HG02642 (cell line): ENCODE measurements around the gene TUBB4B.
A peak's percentile ranks its signal among the peaks of the same experiment; 100 is the strongest.

ENCODE experiments used
- ATAC-seq: cut with Tn5 transposase; IDR thresholded peaks from one replicate; pipeline ENCODE4 v1.9.1; 2021; ENCODE audit warnings: mild to moderate bottlenecking; ENCODE audit not compliant: unreplicated experiment, poor library complexity

The TUBB4B gene

GRCh38 chr9:137240841-137241489 is at the start of gene TUBB4B:
TSS of gene TUBB4B (plus strand) at chr9:137241287. CDS start at chr9:137241361, 74 bp downstream.
- peak; percentile 75 for ATAC-seq

- no peak for ATAC-seq
Measured at GRCh38 chr9:137191691-137192447, 49.2 kb upstream of the TUBB4B start.

- no peak for ATAC-seq
Measured at GRCh38 chr9:137192448-137192780, 48.7 kb upstream of the TUBB4B start.

GRCh38 chr9:137192859-137193258 is 48.2 kb upstream of the TUBB4B start:
- no peak for ATAC-seq

DNA sequence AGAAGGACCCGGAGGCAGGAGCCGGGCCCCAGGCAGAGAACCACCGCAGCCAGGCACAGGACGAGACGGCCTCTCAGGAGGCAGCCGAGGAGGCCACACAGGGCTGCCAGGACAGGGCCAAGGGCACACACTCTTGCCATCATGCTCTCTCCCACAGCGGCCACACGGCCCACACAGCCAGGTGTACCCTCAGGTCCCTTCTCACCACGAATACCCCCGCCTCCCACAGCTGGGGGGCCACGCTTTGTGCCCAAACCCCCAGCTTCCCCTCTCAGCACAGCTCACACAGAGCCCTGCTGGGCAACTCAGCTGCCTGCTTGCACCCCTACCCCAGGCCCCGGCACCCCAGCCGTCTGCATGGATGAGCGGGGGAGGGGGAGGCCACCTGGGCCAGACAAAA is 47.3 kb upstream of the TUBB4B start:
- no peak for ATAC-seq

- no peak for ATAC-seq
Measured at GRCh38 chr9:137194388-137194787, 46.7 kb upstream of the TUBB4B start.

GRCh38 chr9:137194909-137195308 is 46.2 kb upstream of the TUBB4B start:
- no peak for ATAC-seq

DNA sequence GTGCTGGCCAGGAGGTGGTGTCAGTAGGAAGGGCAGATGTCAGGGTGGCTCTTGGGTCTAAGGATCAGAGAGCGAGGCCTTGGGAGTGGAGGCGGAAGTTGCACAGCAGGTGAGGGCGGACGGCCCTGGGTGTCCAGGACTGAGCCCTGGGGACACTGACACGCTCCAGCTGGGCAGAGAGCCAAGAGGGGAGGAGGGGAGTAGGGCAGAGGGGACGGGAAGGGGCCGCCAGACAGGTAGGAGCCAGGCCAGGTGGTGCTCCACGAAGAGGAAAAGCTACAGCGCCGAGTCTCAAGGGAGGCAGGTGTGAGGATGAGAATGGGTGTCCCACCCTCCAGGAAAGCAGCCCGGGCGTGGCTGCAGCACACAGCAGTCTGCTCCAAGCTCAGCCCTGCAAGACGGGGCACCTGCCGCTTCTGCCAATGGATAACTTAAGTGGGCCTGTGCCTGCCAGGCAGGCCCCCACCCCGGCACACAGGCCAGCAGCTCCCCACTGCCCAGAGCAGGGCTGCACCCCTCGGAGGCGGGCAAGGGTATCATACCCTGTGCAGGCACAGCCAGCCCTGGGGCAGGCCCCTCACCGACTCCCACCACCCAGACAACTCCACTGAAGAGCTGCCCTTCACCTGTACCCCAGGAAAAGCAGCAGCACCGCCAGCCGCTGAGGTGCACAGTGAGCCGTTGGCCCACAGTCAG is 45.4 kb upstream of the TUBB4B start:
- ATAC-seq, result no peak

DNA sequence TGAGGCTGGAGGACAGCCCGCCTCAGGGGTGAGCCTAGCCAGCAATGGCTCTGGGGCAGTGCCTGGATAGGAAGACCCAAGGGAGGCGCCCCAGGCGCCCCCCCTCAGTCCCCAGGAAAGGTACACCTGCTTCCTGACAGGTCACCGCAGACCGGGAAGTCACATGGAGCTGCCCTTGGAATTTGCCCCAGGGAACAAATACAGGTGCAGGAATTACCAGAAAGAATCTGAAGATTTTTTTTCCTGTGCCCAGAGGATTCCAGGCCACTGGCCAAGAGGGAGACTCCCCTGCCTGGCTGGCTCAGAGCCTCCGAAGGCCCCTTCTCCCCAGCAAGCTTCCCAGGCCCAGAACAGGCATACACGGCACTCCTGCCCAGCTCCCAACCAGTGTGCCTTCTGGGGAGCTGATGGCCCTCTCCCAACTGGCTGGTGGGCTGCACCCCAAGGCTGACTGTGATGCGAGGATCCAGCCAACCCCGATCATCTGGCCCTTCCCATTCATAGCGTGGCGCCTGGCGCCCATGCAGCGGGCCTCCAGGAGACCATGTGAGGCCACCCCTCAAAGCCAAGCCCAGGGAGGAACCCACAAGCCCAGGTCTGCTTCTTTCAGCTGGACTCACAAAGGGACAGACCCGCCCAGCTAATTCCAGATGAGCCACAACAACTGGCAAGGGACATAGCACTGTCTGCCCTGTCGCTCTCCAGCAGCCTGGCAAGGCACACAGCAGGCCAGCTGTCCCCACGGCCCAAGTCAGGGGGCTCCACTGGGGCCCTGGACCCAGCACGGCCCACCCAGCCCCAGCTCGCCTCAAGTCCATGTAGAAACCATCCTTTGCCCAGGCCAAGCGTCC is 42.8 kb upstream of the TUBB4B start:
- ATAC-seq, result no peak

DNA sequence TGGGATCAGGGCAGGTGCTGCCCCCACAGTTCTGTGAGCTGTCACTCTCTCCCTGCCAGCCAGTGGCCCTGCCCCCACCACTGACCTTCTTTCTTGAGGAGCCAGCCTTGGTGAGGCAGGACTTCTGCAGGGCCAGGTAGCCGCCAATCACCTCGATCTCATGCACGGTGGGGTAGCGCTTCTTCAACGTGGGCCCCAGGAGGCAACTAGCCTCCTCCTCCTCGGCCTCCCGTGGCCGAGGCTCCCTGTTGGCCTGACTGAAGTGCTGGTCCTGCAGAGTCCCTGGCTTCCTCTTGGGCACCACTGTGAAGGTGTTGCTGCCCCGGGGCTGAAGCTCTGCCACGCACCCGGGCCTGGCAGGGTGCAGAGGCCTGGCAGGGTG is 42.2 kb upstream of the TUBB4B start:
- no peak for ATAC-seq

DNA sequence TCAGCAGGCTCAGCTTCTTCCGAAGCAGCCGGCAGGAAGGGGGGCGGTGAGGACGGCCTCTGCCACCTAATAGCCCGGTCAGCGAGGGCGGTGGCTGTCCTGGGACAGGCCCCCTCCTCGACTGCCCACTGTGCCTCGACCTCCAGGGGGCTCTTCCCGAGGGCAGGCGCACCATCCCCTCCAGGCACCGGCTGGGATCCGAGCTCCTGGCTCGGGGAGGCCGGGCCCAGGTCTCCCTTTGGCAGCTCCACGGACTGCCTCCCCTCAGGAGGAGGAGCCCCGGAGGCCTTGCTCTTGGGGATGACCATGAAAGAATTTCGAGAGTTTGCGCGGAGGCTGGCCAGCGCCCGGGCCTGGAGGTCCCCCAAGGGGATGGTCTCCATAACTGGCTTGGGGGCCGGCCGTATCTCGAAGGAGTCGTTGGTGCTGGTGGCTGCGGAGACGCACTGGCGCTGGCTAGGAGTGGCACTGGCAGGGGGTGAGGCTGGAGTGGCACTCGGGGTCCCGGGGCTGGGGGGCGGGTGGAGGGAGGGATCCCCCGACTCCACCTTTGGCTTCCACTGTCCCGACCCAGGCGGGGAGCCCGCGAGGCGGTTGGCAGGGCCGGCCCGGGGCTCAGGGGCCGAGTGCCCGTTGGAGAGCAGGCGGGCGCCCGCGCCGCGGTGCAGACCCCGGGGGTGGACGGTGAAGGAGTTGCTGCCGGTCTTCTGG is 41.5 kb upstream of the TUBB4B start:
- no peak for ATAC-seq

DNA sequence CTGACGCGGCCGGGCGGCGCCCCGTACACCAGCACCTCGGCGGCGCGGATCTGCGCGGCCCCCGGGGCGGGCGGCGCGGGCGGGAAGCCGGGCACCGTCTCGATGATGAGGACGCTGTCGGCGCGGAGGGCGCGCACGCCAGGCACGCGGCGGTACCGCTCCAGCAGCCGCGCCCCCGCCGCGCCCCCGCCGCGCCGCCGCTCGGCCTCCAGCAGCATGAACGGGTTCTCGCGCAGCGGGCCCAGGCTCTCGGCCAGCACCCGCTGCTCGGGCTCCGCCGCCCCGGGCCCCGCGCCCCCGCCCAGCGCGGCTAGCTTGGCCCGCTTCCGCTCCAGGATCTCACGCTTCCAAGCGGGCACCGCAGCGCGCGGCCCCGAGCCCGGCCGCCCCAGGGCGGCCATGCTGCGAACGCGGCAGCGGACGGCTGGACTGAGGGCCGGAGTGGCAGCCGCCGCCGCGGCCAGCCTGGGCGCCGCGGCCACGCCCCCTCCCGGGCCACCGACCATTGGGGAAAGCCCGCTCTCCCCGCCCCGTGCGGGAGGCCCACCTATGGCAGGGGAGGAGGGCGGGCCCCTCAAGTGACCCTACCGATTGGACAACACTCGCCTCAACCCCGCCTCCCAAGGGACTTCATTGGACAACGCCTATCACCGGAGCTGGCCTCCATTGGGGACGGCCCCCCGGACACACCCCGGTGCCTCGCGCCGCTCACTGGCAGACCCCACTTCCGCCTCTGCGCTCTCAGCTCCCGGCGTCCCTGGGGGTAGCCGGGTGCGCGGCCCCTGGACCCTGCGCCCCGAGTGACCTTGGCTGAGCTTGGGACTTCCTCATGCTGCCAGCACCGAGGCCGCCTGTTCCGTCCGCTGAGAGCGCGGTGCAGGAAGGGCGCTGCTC is 40.5 kb upstream of the TUBB4B start, which contains the start of gene TPRN:
Gene TPRN (minus strand): TSS at position 431 of the 894 bp plus-strand sequence. CDS start 30 bp downstream, at position 401.
- ATAC-seq, result peak; percentile 90

DNA sequence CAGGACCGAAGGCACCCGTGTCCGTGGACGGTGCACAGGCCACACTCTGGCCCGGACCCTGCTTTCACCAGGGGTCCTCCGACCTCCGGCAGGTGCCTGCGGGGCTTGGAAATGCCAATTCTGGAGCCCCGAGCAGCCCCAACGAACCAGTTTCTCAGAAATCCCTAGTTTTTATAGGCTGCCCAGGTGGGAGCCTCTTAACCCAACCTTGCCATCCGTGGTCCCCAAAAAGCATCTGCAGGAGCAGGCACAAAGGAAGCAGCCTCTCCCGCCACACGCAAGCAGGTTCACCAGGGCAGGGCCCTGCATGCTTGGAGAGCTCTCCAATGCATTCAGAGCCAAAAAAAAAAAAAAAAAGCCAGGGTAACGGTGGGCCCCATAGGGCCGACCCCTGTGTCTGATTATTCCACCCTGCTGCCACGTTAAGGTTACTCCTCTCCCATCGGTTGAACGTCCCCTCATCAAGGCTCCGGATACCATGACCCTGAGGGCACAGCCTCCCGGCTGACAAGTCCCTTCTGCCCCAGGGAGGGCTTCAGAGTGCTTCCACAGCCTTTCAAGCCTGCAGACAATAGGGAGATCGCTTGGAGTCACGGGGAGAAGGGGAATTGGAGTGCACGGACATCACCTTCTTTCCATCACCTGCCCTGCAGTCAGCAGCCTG is 39.8 kb upstream of the TUBB4B start:
- ATAC-seq, result no peak

DNA sequence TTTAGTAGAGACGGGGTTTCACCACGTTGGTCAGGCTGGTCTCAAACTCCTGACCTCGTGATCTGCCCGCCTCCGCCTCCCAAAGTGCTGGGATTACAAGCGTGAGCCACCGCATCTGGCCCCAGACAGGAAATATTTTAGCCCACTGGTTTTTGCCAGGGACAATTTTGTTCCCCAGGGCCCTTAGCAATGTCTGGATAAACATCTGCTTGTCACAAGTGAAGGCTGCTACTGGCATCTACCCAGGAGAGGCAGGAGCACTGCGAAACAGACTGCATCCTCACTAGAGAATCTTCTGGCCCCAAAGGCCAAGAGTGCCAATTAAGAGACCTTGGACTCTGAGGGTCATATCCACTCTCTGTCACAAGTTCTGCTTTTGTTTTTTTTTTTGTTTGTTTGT is 38.1 kb upstream of the TUBB4B start:
- no peak for ATAC-seq

DNA sequence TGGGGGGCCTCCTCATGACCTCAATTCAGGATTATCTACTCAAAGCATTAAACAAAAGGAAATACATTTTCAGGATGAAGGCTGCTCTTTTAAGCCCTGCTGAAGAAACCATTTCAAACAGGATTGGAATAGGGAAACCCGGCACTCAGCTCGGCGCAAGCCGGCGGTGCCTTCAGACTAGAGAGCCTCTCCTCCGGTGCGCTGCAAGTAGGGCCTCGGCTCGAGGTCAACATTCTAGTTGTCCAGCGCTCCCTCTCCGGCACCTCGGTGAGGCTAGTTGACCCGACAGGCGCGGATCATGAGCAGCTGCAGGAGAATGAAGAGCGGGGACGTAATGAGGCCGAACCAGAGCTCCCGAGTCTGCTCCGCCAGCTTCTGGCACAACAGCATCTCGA is 36.4 kb upstream of the TUBB4B start:
- no peak for ATAC-seq

DNA sequence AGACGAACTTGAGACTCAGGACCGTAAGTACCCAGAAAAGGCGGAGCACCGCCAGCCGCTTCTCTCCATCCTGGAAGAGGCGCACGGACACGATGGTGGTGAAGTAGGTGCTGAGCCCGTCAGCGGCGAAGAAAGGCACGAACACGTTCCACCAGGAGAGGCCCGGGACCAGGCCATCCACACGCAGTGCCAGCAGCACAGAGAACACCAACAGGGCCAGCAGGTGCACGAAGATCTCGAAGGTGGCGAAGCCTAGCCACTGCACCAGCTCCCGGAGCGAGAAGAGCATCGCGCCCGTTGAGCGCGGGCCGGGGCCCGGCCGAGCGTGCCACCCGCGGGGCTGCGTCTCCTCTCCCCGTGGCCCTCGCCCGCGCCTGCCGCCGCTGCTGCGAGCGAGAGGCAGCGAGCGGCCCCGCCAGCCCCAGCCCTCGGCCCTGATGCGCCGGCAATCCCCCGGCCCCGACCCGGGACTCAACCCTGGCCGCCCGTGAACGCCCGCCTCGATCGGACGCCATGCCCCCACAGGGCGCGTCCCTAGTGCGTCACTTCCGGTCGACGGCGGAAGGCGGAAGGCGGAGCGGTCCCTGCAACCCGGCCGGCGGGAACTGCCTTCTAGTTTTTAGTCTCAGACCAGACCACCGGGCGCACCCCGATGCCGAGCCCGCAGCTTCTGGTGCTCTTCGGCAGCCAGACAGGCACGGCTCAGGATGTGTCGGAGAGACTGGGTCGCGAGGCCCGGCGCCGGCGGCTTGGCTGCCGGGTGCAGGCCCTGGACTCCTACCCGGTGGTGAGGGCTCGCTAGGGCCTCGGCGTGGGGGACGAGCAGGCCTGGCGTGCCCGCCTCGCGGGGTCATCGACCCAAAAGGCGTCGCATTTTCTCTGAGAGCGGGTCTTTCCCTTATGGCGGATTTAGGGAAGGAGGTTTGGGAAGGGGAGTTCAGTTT is 35.7 kb upstream of the TUBB4B start, which contains the start of the genes NDOR1 and TMEM203:
Gene NDOR1 (plus strand): TSS at position 575 of the 944 bp plus-strand sequence. CDS start 78 bp downstream, at position 653.
Gene TMEM203 (minus strand): TSS at position 523 of the 944 bp plus-strand sequence. CDS start 234 bp downstream, at position 289.
- ATAC-seq, result peak; percentile 52

GRCh38 chr9:137206602-137207001 is 34.5 kb upstream of the TUBB4B start:
- no peak for ATAC-seq
